Ovary (tissue), 9 donors: ENCODE measurements around the gene LACTB. TPM values are rescaled to one million over a fixed set of nuclear protein-coding genes. Genes with fewer than 3 reads are reported as not detected.

Experiments used
- DNase-seq, 5 donors: peaks; one replicate each; pipeline ENCODE4 v3.0.0-alpha.2; 2019 to 2020
- H3K27ac ChIP-seq, 2 donors: fragments of 200-600 bp; one replicate each; pipeline versions ENCODE4 v1.5.1 to v1.8.0; 2019 to 2022
- H3K27me3 ChIP-seq: fragments of 200-600 bp; one replicate; pipeline ENCODE4 v1.8.0; 2022
- H3K36me3 ChIP-seq: fragments of 200-600 bp; sonication (generic); one replicate; pipeline ENCODE4 v1.5.1; 2019
- H3K4me1 ChIP-seq: one replicate; pipeline ENCODE4 v1.8.1; 2013; ENCODE audit warnings: mild to moderate bottlenecking, moderate library complexity; ENCODE audit not compliant: insufficient read depth
- H3K4me3 ChIP-seq: fragments of 200-600 bp; sonication (generic); one replicate; pipeline ENCODE4 v1.5.1; 2017
- H3K9me3 ChIP-seq, 2 donors: fragments of 200-600 bp in 1 of 2; sonication (generic) in 1 of 2; one replicate each; pipeline versions ENCODE4 v1.5.1 to v1.8.1; 2013 to 2019; ENCODE audit warnings: mild to moderate bottlenecking in 1 of 2, moderate library complexity in 1 of 2
- EP300 ChIP-seq: sonication (generic); formaldehyde crosslinking; IDR thresholded peaks from one replicate; pipeline ENCODE4 v1.6.1; 2017; ENCODE audit warnings: antibody characterized with exemption
- POLR2A ChIP-seq: fragments of 450-650 bp; IDR thresholded peaks from one replicate; pipeline ENCODE4 v1.6.1; 2017; ENCODE audit warnings: antibody characterized with exemption, mild to moderate bottlenecking, moderate library complexity
- WGBS, 3 donors: extraction: QIAGEN DNeasy Blood & Tissue Kit in 1 of 3; methylation state at CpG; one replicate each; pipeline versions ENCODE4 v1.1.5 to v1.1.7; 2013 to 2017; 5-methylcytosine and 5-hydroxymethylcytosine counted together
- intact Hi-C, 4 donors: fragments of 100-400 bp; cut with DNase I; formaldehyde crosslinking; loops; one replicate each; pipeline versions ENCODE4 v1.11.0 to v1.15.1; 2022 to 2023
- polyA plus RNA-seq, 2 donors: library from polyadenylated mRNA; stranded (reverse); fragments of 200-250 nt in 1 of 2; fragments of 350-450 nt in 1 of 2; fragmentation: Illumina TruSeq in 1 of 2; extraction: RNeasy Lipid Tissue Mini Kit (QIAGEN cat#74804) in 1 of 2; gene quantifications; one replicate each; pipeline ENCODE4 v1.2.3, GENCODE V29; 2013 to 2014
- total RNA-seq, 7 donors: library from RNA; depleted of rRNA in 2 of 7; stranded (reverse); fragments of >200 nt in 2 of 7; fragmentation: NEBNext Ultra II Directional in 3 of 7; extraction: Animal tissue kit (Norgen Biotek cat#: 25700) in 3 of 7; gene quantifications; one replicate each; pipeline versions ENCODE4 v1.1.0 to v1.2.4, GENCODE V29; 2016 to 2023
- TF ChIP-seq, protein P1 (sequence below), 3 donors: fragments of 450-650 bp in 2 of 3; fragments of 200-600 bp in 1 of 3; IDR thresholded peaks; one replicate each; pipeline versions ENCODE4 v1.5.1 to v1.8.0; 2016 to 2022; ENCODE audit warnings: antibody characterized with exemption in 3 of 3, mild to moderate bottlenecking in 1 of 3
- donor health status: DM: no; HTN: no; CAD: no; lungs with moderate emphysema.
- donor health status: DM: no; HTN: no; CAD: no.
- donor health status: Bipolar disorder and iron deficiency.
- donor health status: DM: yes; HTN: yes; CAD: no.
- donor health status: DM: no; HTN: no; CAD: no.
- donor health status: DM: yes; HTN: yes; CAD: no.

The LACTB gene
- total and polyA plus RNA-seq, 9 donors = 7.5 to 27.9 (median 10.4) TPM

DNA sequence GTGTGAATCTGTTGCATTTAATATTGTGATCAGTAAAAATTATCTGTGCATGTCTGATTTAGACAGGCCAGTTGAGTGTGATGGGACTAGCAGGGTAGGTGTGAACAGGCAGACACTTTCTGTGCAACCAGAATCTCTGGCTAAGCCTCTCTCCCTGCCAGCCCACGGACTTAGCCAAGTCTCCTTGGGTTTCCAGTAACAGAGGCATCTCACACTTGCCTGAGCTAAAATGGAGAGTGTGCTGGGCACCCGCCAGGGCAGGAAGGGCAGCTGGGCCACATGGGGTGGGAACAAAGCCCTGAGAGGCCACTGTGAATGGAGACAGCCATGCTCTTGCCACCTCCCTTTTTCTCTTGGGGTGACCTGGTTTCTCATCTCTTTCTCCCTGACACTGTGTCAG is 48.1 kb downstream of the LACTB start:
- H3K4me3 ChIP-seq = no peak overlapping the region
- DNase-seq = no peak
- H3K27me3 ChIP-seq = no peaks in the 10 kb centered on the region
- H3K36me3 ChIP-seq = no peaks in the 10 kb centered on the region
- intact Hi-C loops = loop anchor here in 1 of 4 donors (10.0 kb wide), 1 partner anchor 225 kb away; no protein-coding TSS in a partner anchor
- no peaks in the 10 kb centered on the region for H3K9me3 ChIP-seq
- H3K27ac ChIP-seq = no peak overlapping the region
- WGBS, 3 donors = 83 to 87% (median 86%) methylated on average over 2 of the region's 2 CpGs
- TF ChIP-seq EP300 (no peak), POLR2A (no peak)
- TF ChIP-seq, protein P1, sequence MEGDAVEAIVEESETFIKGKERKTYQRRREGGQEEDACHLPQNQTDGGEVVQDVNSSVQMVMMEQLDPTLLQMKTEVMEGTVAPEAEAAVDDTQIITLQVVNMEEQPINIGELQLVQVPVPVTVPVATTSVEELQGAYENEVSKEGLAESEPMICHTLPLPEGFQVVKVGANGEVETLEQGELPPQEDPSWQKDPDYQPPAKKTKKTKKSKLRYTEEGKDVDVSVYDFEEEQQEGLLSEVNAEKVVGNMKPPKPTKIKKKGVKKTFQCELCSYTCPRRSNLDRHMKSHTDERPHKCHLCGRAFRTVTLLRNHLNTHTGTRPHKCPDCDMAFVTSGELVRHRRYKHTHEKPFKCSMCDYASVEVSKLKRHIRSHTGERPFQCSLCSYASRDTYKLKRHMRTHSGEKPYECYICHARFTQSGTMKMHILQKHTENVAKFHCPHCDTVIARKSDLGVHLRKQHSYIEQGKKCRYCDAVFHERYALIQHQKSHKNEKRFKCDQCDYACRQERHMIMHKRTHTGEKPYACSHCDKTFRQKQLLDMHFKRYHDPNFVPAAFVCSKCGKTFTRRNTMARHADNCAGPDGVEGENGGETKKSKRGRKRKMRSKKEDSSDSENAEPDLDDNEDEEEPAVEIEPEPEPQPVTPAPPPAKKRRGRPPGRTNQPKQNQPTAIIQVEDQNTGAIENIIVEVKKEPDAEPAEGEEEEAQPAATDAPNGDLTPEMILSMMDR (IDR thresholded peaks at IDR 0.05) = no peak
- no peaks in the 10 kb centered on the region for H3K4me1 ChIP-seq

DNA sequence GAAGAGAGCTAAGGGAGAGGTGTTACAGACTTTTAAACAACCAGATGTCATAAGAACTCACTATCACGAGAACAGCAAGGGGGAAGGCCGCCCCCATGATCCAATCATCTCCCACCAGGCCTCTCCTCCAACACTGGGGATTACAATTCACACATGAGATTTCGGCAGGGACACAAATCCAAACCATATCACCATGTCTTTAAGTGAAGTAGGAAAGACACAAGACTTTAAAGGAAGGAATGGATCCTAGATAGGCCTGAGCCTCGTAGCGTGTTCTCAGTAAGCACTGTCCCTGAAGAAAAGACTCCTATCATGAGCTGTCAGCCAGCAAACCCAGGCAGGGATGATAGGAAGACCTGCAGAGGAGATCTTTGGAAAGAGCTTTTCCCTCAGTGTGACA is 50.7 kb downstream of the LACTB start:
- TF ChIP-seq POLR2A (no peak), EP300 (no peak)
- TF ChIP-seq, protein P1 (IDR thresholded peaks at IDR 0.05) = no peak
- no peak overlapping the region for H3K4me3 ChIP-seq
- H3K9me3 ChIP-seq = no peaks in the 10 kb centered on the region
- DNase-seq = no peak
- H3K4me1 ChIP-seq = no peaks in the 10 kb centered on the region
- no peaks in the 10 kb centered on the region for H3K27me3 ChIP-seq
- WGBS, 3 donors = 84 to 94% (median 94%) methylated on average over 5 of the region's 5 CpGs
- no peak overlapping the region for H3K27ac ChIP-seq
- intact Hi-C loops = no loop called here
- no peaks in the 10 kb centered on the region for H3K36me3 ChIP-seq

DNA sequence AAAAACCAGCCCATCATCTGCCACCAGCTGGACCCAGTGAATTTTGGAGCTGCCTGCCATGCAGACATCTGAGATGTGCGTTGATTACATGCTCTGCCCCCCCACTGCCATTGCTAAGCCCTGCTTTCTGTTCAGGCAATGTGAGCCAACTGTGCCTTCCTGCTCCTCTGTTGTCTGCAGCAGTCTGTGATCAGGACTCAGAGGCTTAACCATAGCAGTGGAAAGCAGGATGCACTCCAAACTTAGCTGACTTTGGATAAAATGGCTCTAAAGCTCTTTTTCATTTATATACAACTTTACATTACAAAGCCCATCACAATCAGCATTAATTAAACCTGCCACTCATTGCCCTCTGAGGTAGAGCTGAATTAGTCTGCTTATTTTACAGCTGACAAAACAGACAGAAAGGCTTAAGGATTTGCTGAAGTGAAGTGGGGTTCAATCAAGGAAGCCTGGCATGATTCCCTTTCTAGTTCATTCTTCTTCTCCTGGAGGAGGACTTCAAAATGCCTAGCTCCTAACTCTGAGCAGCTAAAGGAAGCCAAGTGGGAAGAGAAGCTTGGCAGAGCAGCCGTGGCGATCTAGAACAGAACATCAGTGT is 51.3 kb downstream of the LACTB start:
- Histone ChIP-seq H3K36me3 (no peaks in the 10 kb centered on the region), H3K4me1 (no peaks in the 10 kb centered on the region), H3K27ac (no peak overlapping the region), H3K4me3 (no peak overlapping the region), H3K9me3 (no peaks in the 10 kb centered on the region), H3K27me3 (no peaks in the 10 kb centered on the region)
- DNase-seq = no peak
- intact Hi-C loops = no loop called here
- WGBS, 3 donors = 74 to 89% (median 78%) methylated on average over 3 of the region's 3 CpGs
- no peak for TF ChIP-seq EP300
- no peak for TF ChIP-seq POLR2A
- TF ChIP-seq, protein P1 (IDR thresholded peaks at IDR 0.05) = no peak

DNA sequence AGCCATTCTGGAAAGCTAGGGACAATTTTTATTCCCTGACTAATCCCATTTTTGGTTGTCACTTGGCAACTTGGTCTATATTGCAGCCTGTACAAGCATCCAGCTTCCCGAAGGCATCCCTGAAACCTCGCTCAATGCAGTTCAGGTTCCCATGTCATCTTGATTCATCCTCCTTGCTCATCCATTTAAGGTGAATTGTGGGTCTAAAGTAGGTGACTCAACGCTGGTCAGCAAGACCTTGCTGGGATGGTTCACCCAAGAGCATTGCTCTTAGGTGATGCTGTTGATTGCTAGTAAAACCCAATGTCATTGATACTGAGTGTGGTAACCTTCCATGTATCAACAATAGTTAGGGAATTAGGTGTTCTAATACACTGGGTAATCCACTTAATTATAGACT is 54.6 kb downstream of the LACTB start:
- Histone ChIP-seq H3K27me3 (no peaks in the 10 kb centered on the region), H3K27ac (no peak overlapping the region), H3K4me1 (no peaks in the 10 kb centered on the region), H3K36me3 (no peaks in the 10 kb centered on the region), H3K4me3 (no peak overlapping the region), H3K9me3 (no peaks in the 10 kb centered on the region)
- intact Hi-C loops = no loop called here
- 75 to 97% (median 95%) methylated on average over 3 of the region's 3 CpGs for WGBS, 3 donors
- no peak for DNase-seq
- TF ChIP-seq, protein P1 (IDR thresholded peaks at IDR 0.05) = no peak
